ENCODE measurements around the gene RANBP6.
"Not testable (repeated sequence)": the region's sequence is repeated elsewhere in the genome, so short reads cannot be mapped to it uniquely, and the experiment has no call there.

RANBP6 gene

GRCh38 chr9:6029604-6030274, 14.3 kb upstream of the RANBP6 start:
- no peak for TF ChIP-seq POLR2A (IDR thresholded peaks at IDR 0.05; ENCODE audit: low read length)
- TF ChIP-seq GATA1 (IDR thresholded peaks at IDR 0.05; ENCODE audit: low read depth, low read length): no peak
- DNase-seq: no peak

DNA sequence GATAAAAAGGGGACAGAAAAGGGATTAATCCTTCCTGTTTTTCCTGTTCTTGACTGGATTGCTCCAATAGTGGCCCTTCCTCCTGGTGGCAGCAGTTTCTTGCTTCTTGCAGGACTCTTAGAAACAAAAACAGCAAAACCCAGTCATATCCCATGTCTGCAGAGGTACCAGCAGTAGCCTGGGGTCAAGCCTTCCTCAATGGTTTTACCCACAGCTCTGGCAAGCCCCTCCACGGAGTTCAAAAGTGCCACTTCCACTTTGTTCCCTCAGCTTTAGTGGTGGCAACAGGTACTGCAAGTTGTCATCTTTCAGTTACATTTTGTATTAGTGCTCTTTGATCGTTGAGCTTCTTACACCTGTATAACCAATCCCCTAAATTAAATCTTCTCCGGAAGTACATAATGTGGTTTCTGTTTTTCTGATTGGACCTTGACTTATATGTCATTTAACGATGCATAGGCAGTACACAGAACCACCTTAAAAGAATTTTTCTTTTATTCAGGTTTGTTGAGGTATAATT, 8.7 kb upstream of the RANBP6 start:
- TF ChIP-seq GATA1 (IDR thresholded peaks at IDR 0.05; ENCODE audit: low read depth, low read length): no peak
- no peak for TF ChIP-seq POLR2A (IDR thresholded peaks at IDR 0.05; ENCODE audit: low read length)
- peak; percentile 13 to 31 for DNase-seq

DNA sequence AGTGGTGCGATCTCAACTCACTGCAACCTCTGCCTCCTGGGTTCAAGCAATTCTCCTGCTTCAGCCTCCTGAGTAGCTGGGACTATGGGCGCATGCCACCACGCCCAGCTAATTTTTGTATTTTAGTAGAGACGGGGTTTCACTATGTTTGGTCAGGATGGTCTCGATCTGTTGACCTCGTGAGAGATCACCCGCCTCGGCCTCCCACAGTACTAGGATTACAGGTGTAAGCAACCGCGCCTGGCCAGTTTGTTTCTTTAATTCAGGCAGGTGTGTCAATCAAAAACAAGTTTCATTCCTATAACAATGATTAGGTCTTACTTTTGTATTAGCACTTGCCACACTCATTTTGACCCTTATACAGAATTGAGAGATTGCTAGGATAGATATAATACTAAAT, 1.6 kb upstream of the RANBP6 start:
- DNase-seq: not testable (repeated sequence)

GRCh38 chr9:6014670-6015270, 654 bp downstream of the RANBP6 start:
- DNase-seq: peak; percentile 51 to 72
- no peak for TF ChIP-seq GATA1 (IDR thresholded peaks at IDR 0.05; ENCODE audit: low read depth, low read length)
- no peak for TF ChIP-seq POLR2A (IDR thresholded peaks at IDR 0.05; ENCODE audit: low read length)

GRCh38 chr9:6008169-6008979, 7.0 kb downstream of the RANBP6 start:
- TF ChIP-seq POLR2A (IDR thresholded peaks at IDR 0.05; ENCODE audit: low read length) (peak; percentile 52), GATA1 (IDR thresholded peaks at IDR 0.05; ENCODE audit: low read depth, low read length) (no peak)
- DNase-seq: peak; percentile 99

DNA sequence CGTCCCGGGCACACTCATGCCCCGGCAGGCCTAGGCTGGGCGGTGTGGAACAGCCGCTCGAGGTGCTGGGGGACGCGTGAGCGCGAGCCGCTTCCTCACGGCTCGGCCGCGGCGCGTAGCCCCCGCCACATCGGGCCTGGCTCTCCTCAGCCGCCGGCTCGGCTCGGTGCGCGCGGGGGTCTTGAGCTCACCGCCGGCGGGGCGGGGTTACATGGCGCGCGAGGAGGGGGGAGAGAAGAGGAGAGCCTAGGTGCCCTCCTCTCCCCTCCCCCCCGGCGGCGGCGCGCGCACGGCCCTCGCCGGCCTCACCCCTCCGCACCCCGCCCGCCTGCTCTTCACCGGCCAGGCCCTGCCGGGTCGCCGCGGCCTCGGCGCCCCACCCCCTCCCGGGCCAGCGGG, 7.7 kb downstream of the RANBP6 start:
- TF ChIP-seq POLR2A (IDR thresholded peaks at IDR 0.05; ENCODE audit: low read length): no peak
- TF ChIP-seq GATA1 (IDR thresholded peaks at IDR 0.05; ENCODE audit: low read depth, low read length): no peak
- peak; percentile 88 to 90 for DNase-seq

GRCh38 chr9:6007058-6007769, 8.2 kb downstream of the RANBP6 start:
- TF ChIP-seq GATA1 (IDR thresholded peaks at IDR 0.05; ENCODE audit: low read depth, low read length) (no peak), POLR2A (IDR thresholded peaks at IDR 0.05; ENCODE audit: low read length) (no peak)

GRCh38 chr9:6006749-6007057, 8.7 kb downstream of the RANBP6 start:
- no peak for TF ChIP-seq GATA1 (IDR thresholded peaks at IDR 0.05; ENCODE audit: low read depth, low read length)
- no peak for TF ChIP-seq POLR2A (IDR thresholded peaks at IDR 0.05; ENCODE audit: low read length)
- DNase-seq: peak in 1 of 2 experiments; percentile 94

More at GRCh38 chr9:6007058-6007769, 8.2 kb downstream of the RANBP6 start:
- peak in 1 of 2 experiments; percentile 91 for DNase-seq

DNA sequence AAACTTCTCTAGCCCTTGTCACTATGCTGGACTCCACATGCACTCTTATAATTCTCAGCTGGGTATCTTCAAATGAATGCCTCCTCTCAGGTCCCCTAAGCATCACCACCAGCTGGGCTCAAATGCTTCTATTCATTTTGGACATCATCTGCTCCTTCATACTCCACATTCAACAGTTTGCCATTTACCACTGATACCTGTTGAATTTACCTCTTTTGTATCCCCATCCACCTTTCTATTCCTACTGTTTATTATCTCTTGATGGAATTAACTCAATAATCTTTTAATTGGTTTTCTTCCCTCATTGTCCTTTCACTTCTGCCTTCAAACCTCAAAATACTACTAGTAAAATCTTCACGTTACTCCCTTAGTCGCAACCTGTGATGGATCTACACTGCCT, 14.5 kb downstream of the RANBP6 start:
- TF ChIP-seq POLR2A (IDR thresholded peaks at IDR 0.05; ENCODE audit: low read length): no peak
- no peak for TF ChIP-seq GATA1 (IDR thresholded peaks at IDR 0.05; ENCODE audit: low read depth, low read length)
- DNase-seq: no peak

DNA sequence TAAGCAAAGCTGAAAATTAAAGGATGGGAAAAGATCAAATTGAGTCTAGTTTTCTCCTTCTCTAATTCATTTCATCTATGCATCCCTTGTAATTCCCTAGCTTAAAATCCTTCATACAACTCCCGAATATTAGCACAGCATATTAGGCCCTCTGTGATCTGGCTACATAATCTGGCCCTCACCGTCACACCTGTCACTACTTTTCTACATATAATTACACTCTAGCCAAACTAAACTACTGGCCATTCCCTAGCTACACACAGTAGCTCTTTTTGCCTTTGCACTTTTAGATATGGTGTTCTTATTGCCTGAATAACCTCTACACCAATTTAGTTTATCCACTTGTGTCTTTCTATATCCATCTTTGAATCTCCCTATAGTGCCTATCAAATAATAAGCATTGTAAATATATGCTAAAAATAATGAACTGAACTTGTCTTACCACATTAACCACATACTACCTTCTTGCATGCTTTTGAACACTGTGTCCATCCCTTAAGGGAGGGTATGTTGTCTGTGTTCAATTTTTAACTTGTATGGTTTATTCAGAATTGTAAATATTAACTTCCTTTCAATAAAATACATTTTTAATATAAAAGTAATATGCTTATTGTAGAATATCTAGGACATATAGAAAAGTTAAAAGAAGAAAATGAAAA, 15.9 kb downstream of the RANBP6 start:
- TF ChIP-seq POLR2A (IDR thresholded peaks at IDR 0.05; ENCODE audit: low read length) (no peak), GATA1 (IDR thresholded peaks at IDR 0.05; ENCODE audit: low read depth, low read length) (no peak)
- DNase-seq: no peak

GRCh38 chr9:5994493-5994892, 20.9 kb downstream of the RANBP6 start:
- no peak for TF ChIP-seq GATA1 (IDR thresholded peaks at IDR 0.05; ENCODE audit: low read depth, low read length)
- no peak for TF ChIP-seq POLR2A (IDR thresholded peaks at IDR 0.05; ENCODE audit: low read length)
- DNase-seq: peak; percentile 15 to 34

- peak; percentile 4 to 10 for DNase-seq
- TF ChIP-seq GATA1 (IDR thresholded peaks at IDR 0.05; ENCODE audit: low read depth, low read length): no peak
- TF ChIP-seq POLR2A (IDR thresholded peaks at IDR 0.05; ENCODE audit: low read length): no peak
Measured at GRCh38 chr9:5988265-5988664, 27.2 kb downstream of the RANBP6 start.

GRCh38 chr9:5983042-5983441, 32.4 kb downstream of the RANBP6 start:
- DNase-seq: peak in 1 of 2 experiments; percentile 6
- no peak for TF ChIP-seq GATA1 (IDR thresholded peaks at IDR 0.05; ENCODE audit: low read depth, low read length)
- no peak for TF ChIP-seq POLR2A (IDR thresholded peaks at IDR 0.05; ENCODE audit: low read length)

All from erythroblast (primary cell).